Measurements from ENCODE around the gene KSR2. TPM values are rescaled to one million over a fixed set of nuclear protein-coding genes. Genes with fewer than 3 reads are reported as not detected.

KSR2 gene
- total RNA-seq, 2 donors from 2014 or later: 0.66 to 1.0 TPM

DNA sequence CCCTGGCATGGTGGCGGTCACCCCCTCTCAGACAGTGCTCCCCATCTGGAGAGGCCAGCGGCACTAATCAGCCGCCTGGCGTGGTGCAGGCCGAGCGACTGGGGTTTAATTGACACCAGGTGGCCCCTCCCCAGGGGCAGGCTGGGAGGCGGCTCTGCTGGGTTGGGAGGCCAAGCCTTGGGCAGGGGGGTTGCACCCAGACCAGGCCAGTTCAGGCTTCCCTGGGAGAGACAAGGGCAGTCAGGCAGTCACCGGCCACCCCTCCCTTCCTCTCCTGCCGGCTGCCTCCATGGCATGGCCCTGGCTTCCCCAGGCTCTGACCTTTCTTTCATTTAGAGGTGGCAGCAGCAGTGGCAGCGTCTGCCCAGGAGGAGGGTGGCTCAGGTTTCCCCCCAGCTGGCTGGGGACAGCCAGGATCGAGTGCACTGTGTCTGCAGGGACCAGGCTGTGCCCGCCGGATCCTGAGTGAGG lies 529.2 kb downstream of the KSR2 start:
- no peak for ATAC-seq
- intact Hi-C loops (cut with DNase I): no loop called here
- no peak overlapping the region for H3K4me3 ChIP-seq
- no peak for TF ChIP-seq POLR2A (IDR thresholded peaks at IDR 0.05)
- TF ChIP-seq, protein P1, sequence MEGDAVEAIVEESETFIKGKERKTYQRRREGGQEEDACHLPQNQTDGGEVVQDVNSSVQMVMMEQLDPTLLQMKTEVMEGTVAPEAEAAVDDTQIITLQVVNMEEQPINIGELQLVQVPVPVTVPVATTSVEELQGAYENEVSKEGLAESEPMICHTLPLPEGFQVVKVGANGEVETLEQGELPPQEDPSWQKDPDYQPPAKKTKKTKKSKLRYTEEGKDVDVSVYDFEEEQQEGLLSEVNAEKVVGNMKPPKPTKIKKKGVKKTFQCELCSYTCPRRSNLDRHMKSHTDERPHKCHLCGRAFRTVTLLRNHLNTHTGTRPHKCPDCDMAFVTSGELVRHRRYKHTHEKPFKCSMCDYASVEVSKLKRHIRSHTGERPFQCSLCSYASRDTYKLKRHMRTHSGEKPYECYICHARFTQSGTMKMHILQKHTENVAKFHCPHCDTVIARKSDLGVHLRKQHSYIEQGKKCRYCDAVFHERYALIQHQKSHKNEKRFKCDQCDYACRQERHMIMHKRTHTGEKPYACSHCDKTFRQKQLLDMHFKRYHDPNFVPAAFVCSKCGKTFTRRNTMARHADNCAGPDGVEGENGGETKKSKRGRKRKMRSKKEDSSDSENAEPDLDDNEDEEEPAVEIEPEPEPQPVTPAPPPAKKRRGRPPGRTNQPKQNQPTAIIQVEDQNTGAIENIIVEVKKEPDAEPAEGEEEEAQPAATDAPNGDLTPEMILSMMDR (IDR thresholded peaks at IDR 0.05): no peak
- 60 to 81% methylated on average over 2 to 5 of the region's 13 CpGs for WGBS, 2 donors
- no peaks in the 10 kb centered on the region for H3K36me3 ChIP-seq (replicated peaks in 1 of 2; ENCODE audit: insufficient read depth in 1 of 2, low read depth in 2 of 2)
- H3K27ac ChIP-seq: no peak overlapping the region
- H3K4me1 ChIP-seq: peaks cover 5% of the 10 kb centered on the region
- H3K27me3 ChIP-seq: no peaks in the 10 kb centered on the region
- DNase-seq: no peak
- H3K9me3 ChIP-seq: no peaks in the 10 kb centered on the region

DNA sequence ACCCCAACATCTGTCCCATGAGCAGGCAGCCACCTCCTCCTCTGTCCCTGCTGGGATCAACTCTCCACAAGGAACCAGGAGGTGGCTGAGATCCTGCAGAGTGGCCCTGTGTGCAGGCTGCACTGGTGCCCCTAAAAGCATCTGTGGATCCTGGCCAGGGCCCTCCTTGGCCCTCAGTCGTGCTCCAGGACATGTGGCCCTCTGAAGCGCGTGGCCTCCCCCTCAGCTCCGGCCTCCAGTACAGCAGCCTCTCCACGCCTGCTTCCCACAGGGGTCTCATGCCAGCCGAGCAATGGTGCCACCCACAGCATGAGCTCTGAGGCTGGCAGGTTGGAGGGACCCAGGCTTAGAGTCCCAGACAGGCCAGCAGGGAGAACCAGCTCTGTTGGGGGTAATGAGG lies 530.0 kb downstream of the KSR2 start:
- no peaks in the 10 kb centered on the region for H3K9me3 ChIP-seq
- DNase-seq (no peak), ATAC-seq (no peak)
- H3K4me3 ChIP-seq: no peak overlapping the region
- TF ChIP-seq, protein P1 (IDR thresholded peaks at IDR 0.05): no peak
- TF ChIP-seq POLR2A (IDR thresholded peaks at IDR 0.05): no peak
- intact Hi-C loops (cut with DNase I): no loop called here
- no peak overlapping the region for H3K27ac ChIP-seq
- peaks cover 5% of the 10 kb centered on the region for H3K4me1 ChIP-seq
- no peaks in the 10 kb centered on the region for H3K27me3 ChIP-seq
- no peaks in the 10 kb centered on the region for H3K36me3 ChIP-seq (replicated peaks in 1 of 2; ENCODE audit: insufficient read depth in 1 of 2, low read depth in 2 of 2)
- WGBS, 2 donors: 73 to 96% methylated on average over 4 to 6 of the region's 6 CpGs

- no peak overlapping the region for H3K27ac ChIP-seq
- no peaks in the 10 kb centered on the region for H3K27me3 ChIP-seq
- no peaks in the 10 kb centered on the region for H3K36me3 ChIP-seq (replicated peaks in 1 of 2; ENCODE audit: insufficient read depth in 1 of 2, low read depth in 2 of 2)
- no peaks in the 10 kb centered on the region for H3K9me3 ChIP-seq
- no peak for TF ChIP-seq POLR2A (IDR thresholded peaks at IDR 0.05)
- TF ChIP-seq, protein P1 (IDR thresholded peaks at IDR 0.05): no peak
- H3K4me1 ChIP-seq: peaks cover 5% of the 10 kb centered on the region
- ATAC-seq: no peak
- intact Hi-C loops (cut with DNase I): no loop called here
- DNase-seq: no peak
- 87 to 90% methylated on average over 10 to 11 of the region's 11 CpGs for WGBS, 2 donors
- no peak overlapping the region for H3K4me3 ChIP-seq
These were observed 531.1 kb downstream of the KSR2 start for GRCh38 chr12:117437516-117438255.

GRCh38 chr12:117433878-117434277 lies 534.9 kb downstream of the KSR2 start:
- H3K27ac ChIP-seq: no peak overlapping the region
- H3K9me3 ChIP-seq: no peaks in the 10 kb centered on the region
- H3K36me3 ChIP-seq (replicated peaks in 1 of 2; ENCODE audit: insufficient read depth in 1 of 2, low read depth in 2 of 2): no peaks in the 10 kb centered on the region
- H3K4me3 ChIP-seq: no peak overlapping the region
- DNase-seq (no peak), ATAC-seq (no peak)
- WGBS, 2 donors: 76 to 83% methylated on average over 3 of the region's 3 CpGs
- no peaks in the 10 kb centered on the region for H3K4me1 ChIP-seq
- intact Hi-C loops (cut with DNase I): no loop called here
- H3K27me3 ChIP-seq: no peaks in the 10 kb centered on the region
- TF ChIP-seq, protein P1 (IDR thresholded peaks at IDR 0.05): no peak
- no peak for TF ChIP-seq POLR2A (IDR thresholded peaks at IDR 0.05)

DNA sequence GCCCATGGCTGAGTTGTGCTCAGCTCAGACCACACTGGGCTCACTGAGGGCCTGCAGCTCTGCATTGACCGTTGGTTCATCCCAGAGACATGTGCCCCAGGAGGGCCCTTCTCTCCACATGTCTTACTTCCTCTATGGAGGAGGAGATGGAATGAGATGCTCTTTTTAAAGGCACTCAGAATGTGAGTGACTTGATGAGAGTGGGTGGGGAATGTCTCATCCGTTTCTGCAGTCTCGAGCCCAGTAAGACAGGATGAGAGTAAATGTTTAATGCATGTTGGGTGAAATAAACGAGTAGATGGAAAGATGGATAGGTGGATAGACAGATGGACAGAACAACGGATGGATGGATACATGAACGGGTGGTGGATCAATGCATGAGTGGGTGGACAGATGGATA lies 538.5 kb downstream of the KSR2 start:
- 63 to 67% methylated on average over 5 to 6 of the region's 6 CpGs for WGBS, 2 donors
- DNase-seq (no peak), ATAC-seq (no peak)
- intact Hi-C loops (cut with DNase I): no loop called here
- H3K4me3 ChIP-seq: no peak overlapping the region
- no peaks in the 10 kb centered on the region for H3K36me3 ChIP-seq (replicated peaks in 1 of 2; ENCODE audit: insufficient read depth in 1 of 2, low read depth in 2 of 2)
- H3K4me1 ChIP-seq: no peaks in the 10 kb centered on the region
- no peak overlapping the region for H3K27ac ChIP-seq
- H3K9me3 ChIP-seq: no peaks in the 10 kb centered on the region
- TF ChIP-seq, protein P1 (IDR thresholded peaks at IDR 0.05): no peak
- TF ChIP-seq POLR2A (IDR thresholded peaks at IDR 0.05): no peak
- H3K27me3 ChIP-seq: no peaks in the 10 kb centered on the region
